IPS DF 4.7 (cell line): ENCODE results near the gene HBD.

Source experiments
- DNase-seq: peaks from one replicate; pipeline ENCODE4 v3.0.0-alpha.2; 2013; ENCODE audit warnings: low spot score; ENCODE audit errors: extremely low read depth

HBD gene

GRCh38 chr11:5233307-5233706 is 976 bp downstream of the HBD start:
- no peak for DNase-seq

GRCh38 chr11:5232821-5233220 is 1.5 kb downstream of the HBD start:
- DNase-seq = no peak

GRCh38 chr11:5232176-5232575 is 2.1 kb downstream of the HBD start:
- no peak for DNase-seq

GRCh38 chr11:5231111-5231510 is 3.2 kb downstream of the HBD start:
- DNase-seq = no peak

- no peak for DNase-seq
These were observed 4.0 kb downstream of the HBD start for GRCh38 chr11:5230266-5230665.

GRCh38 chr11:5229796-5230195 is 4.5 kb downstream of the HBD start:
- DNase-seq = no peak

- no peak for DNase-seq
These were observed 4.9 kb downstream of the HBD start for GRCh38 chr11:5229356-5229755.

GRCh38 chr11:5228124-5228523 is 6.2 kb downstream of the HBD start:
- no peak for DNase-seq

- DNase-seq = no peak
These were observed 6.6 kb downstream of the HBD start for GRCh38 chr11:5227681-5228080.

GRCh38 chr11:5226732-5227310 is 7.5 kb downstream of the HBD start, which contains the start of gene HBB:
HBB (minus strand) TSS chr11:5227071; CDS start chr11:5227021, 50 bp downstream.
- no peak for DNase-seq

- DNase-seq = no peak
These were observed 8.8 kb downstream of the HBD start for GRCh38 chr11:5225480-5225871.

GRCh38 chr11:5224538-5225479 is 9.5 kb downstream of the HBD start:
- DNase-seq = no peak

GRCh38 chr11:5223686-5224085 is 10.6 kb downstream of the HBD start:
- DNase-seq = no peak

GRCh38 chr11:5223146-5223545 is 11.1 kb downstream of the HBD start:
- no peak for DNase-seq

- DNase-seq = no peak
These were observed 23.9 kb downstream of the HBD start for GRCh38 chr11:5210376-5210885.

- peak; percentile 44 for DNase-seq
These were observed 29.5 kb downstream of the HBD start for GRCh38 chr11:5204787-5205186.

GRCh38 chr11:5203366-5203765 is 30.9 kb downstream of the HBD start:
- no peak for DNase-seq

- no peak for DNase-seq
These were observed 33.7 kb downstream of the HBD start, which contains the start of gene OR51V1 for GRCh38 chr11:5200582-5200981. OR51V1 (minus strand) TSS chr11:5200682; CDS start chr11:5200682, 0 bp downstream.

GRCh38 chr11:5198285-5198684 is 36.0 kb downstream of the HBD start:
- DNase-seq = no peak

- DNase-seq = no peak
These were observed 36.7 kb downstream of the HBD start for GRCh38 chr11:5197536-5197935.

GRCh38 chr11:5196731-5197130 is 37.6 kb downstream of the HBD start:
- DNase-seq = no peak

GRCh38 chr11:5196067-5196466 is 38.2 kb downstream of the HBD start:
- DNase-seq = no peak
